SU-DHL-6 (cell line): ENCODE measurements around the gene PPP1CB.

Experiments used
- H2AFZ ChIP-seq: fragments of 200-600 bp; sonication (generic); 2 replicates; pipeline ENCODE4 v1.6.1; 2014; ENCODE audit warnings: low read depth, mild to moderate bottlenecking, moderate library complexity, mixed read lengths, antibody characterized with exemption, low read length; ENCODE audit not compliant: severe bottlenecking
- H3F3A ChIP-seq: fragments of 200-600 bp; shearing (Covaris generic); 2 replicates; pipeline ENCODE4 v1.6.0; 2016; ENCODE audit warnings: antibody characterized with exemption, mild to moderate bottlenecking; ENCODE audit not compliant: insufficient read depth
- H3K27ac ChIP-seq: fragments of 200-600 bp; sonication (generic); 2 replicates; pipeline ENCODE4 v1.5.1; 2016; ENCODE audit warnings: low read depth, mild to moderate bottlenecking, low read length, moderate library complexity, mixed read lengths
- H3K27me3 ChIP-seq: fragments of 200-600 bp; sonication (generic), shearing (Covaris generic); 2 replicates; pipeline ENCODE4 v1.6.0; 2014; ENCODE audit warnings: mild to moderate bottlenecking, low read length
- H3K36me3 ChIP-seq: fragments of 200-600 bp; sonication (generic); 2 replicates; pipeline ENCODE4 v1.6.1; 2014; ENCODE audit warnings: mild to moderate bottlenecking, low read length, mixed read lengths
- H3K4me2 ChIP-seq: fragments of 300-600, 200-600 bp; shearing (Covaris generic), sonication (generic); 2 replicates; pipeline ENCODE4 v1.6.0; 2014; ENCODE audit warnings: low read length, low read depth, mild to moderate bottlenecking; ENCODE audit not compliant: poor library complexity, severe bottlenecking
- H3K4me3 ChIP-seq: fragments of 200-600 bp; sonication (generic); 2 replicates; pipeline ENCODE4 v1.5.1; 2014; ENCODE audit warnings: antibody characterized with exemption, low read length, mild to moderate bottlenecking, mixed read lengths; ENCODE audit not compliant: insufficient read depth, poor library complexity, severe bottlenecking
- H3K79me2 ChIP-seq: fragments of 200-600 bp; sonication (generic); 2 replicates; pipeline ENCODE4 v1.6.1; 2014; ENCODE audit warnings: mild to moderate bottlenecking, low read length, moderate library complexity; ENCODE audit not compliant: insufficient read depth
- H3K9ac ChIP-seq: fragments of 200-600 bp; sonication (generic); 2 replicates; pipeline ENCODE4 v1.7.0; 2014; ENCODE audit warnings: mild to moderate bottlenecking, low read length
- H3K9me2 ChIP-seq: fragments of 200-600 bp; sonication (generic); replicated peaks from 2 replicates; pipeline ENCODE4 v1.6.1; 2014; ENCODE audit warnings: low read length; ENCODE audit not compliant: insufficient read depth
- H3K9me3 ChIP-seq: fragments of 200-600 bp; sonication (generic); 2 replicates; pipeline ENCODE4 v1.6.1; 2014; ENCODE audit warnings: low read length, mixed read lengths; ENCODE audit not compliant: insufficient read depth
- H4K20me1 ChIP-seq: fragments of 200-600 bp; sonication (generic); 2 replicates; pipeline ENCODE4 v1.6.1; 2014; ENCODE audit warnings: low read depth, mild to moderate bottlenecking, antibody characterized with exemption, low read length, moderate library complexity, mixed read lengths
- EZH2phosphoT487 ChIP-seq: fragments of 200-600 bp; sonication (generic), shearing (Covaris generic); conservative IDR thresholded peaks from 2 replicates; pipeline ENCODE4 v1.6.1; 2018; ENCODE audit warnings: mild to moderate bottlenecking, antibody characterized with exemption, low read length, moderate library complexity, mixed read lengths
- TF ChIP-seq, protein P1 (sequence below): fragments of 200-600 bp; sonication (generic); IDR thresholded peaks from one replicate; pipeline ENCODE4 v1.5.1; 2017; ENCODE audit warnings: antibody characterized with exemption, mild to moderate bottlenecking, low read length, moderate library complexity; ENCODE audit not compliant: insufficient read depth, poor library complexity, severe bottlenecking

Gene PPP1CB

GRCh38 chr2:28751252-28751955, at the start of gene PPP1CB:
Gene PPP1CB, plus strand, starts transcription at chr2:28751830. Its CDS starts 295 bp downstream, at chr2:28752125.
- H4K20me1 ChIP-seq: peaks cover 19% of the 10 kb centered on the region; the same call in 1 of the 2 replicates
- H3F3A ChIP-seq: peaks cover 13% of the 10 kb centered on the region
- H3K36me3 ChIP-seq: no peaks in the 10 kb centered on the region; the same call in 1 of the 2 replicates
- H3K79me2 ChIP-seq: peaks cover 45% of the 10 kb centered on the region
- TF ChIP-seq, protein P1, sequence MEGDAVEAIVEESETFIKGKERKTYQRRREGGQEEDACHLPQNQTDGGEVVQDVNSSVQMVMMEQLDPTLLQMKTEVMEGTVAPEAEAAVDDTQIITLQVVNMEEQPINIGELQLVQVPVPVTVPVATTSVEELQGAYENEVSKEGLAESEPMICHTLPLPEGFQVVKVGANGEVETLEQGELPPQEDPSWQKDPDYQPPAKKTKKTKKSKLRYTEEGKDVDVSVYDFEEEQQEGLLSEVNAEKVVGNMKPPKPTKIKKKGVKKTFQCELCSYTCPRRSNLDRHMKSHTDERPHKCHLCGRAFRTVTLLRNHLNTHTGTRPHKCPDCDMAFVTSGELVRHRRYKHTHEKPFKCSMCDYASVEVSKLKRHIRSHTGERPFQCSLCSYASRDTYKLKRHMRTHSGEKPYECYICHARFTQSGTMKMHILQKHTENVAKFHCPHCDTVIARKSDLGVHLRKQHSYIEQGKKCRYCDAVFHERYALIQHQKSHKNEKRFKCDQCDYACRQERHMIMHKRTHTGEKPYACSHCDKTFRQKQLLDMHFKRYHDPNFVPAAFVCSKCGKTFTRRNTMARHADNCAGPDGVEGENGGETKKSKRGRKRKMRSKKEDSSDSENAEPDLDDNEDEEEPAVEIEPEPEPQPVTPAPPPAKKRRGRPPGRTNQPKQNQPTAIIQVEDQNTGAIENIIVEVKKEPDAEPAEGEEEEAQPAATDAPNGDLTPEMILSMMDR: no peak
- no peak for TF ChIP-seq EZH2phosphoT487
- peak within 1 kb of the TSS; percentile 91 for H2AFZ ChIP-seq
- peak within 1 kb of the TSS; percentile 82 for H3K27ac ChIP-seq
- no peaks in the 10 kb centered on the region for H3K27me3 ChIP-seq
- H3K9me2 ChIP-seq: no peaks in the 10 kb centered on the region
- H3K4me2 ChIP-seq: peak within 1 kb of the TSS; percentile 92
- H3K9me3 ChIP-seq: no peaks in the 10 kb centered on the region
- peak within 1 kb of the TSS; percentile 82 for H3K4me3 ChIP-seq
- H3K9ac ChIP-seq: peak within 1 kb of the TSS; percentile 98

GRCh38 chr2:28702415-28702861, 49.2 kb upstream of the PPP1CB start:
- no peaks in the 10 kb centered on the region for H3F3A ChIP-seq
- no peaks in the 10 kb centered on the region for H4K20me1 ChIP-seq
- H2AFZ ChIP-seq: no peak overlapping the region
- no peak for TF ChIP-seq EZH2phosphoT487
- H3K9ac ChIP-seq: no peak overlapping the region
- no peaks in the 10 kb centered on the region for H3K79me2 ChIP-seq
- no peaks in the 10 kb centered on the region for H3K9me2 ChIP-seq
- H3K27me3 ChIP-seq: no peaks in the 10 kb centered on the region
- no peak overlapping the region for H3K4me3 ChIP-seq
- no peaks in the 10 kb centered on the region for H3K36me3 ChIP-seq
- no peak overlapping the region for H3K27ac ChIP-seq
- H3K4me2 ChIP-seq: no peak overlapping the region
- no peaks in the 10 kb centered on the region for H3K9me3 ChIP-seq

DNA sequence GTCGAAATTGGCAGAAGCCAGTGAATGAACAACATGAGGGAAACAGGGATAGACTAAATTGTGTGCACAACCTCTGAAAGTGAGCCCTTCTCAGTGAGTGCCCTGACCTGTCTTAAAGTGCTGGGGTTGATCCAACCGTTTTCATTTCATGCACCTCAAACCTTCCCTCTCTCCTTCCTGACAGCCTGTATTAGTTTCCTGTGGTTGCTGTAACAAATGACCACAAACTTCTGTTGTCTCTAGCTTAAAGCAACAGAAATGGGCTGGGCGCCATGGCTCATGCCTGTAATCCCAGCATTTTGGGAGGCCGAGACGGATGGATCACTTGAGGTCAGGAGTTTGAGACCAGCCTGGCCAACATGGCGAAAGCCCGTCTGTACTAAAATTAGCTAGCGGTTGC, 48.8 kb upstream of the PPP1CB start:
- no peaks in the 10 kb centered on the region for H3K36me3 ChIP-seq
- H3K27me3 ChIP-seq: no peaks in the 10 kb centered on the region
- H3K27ac ChIP-seq: no peak overlapping the region
- no peaks in the 10 kb centered on the region for H3K79me2 ChIP-seq
- H3K4me3 ChIP-seq: no peak overlapping the region
- no peaks in the 10 kb centered on the region for H3F3A ChIP-seq
- no peak overlapping the region for H3K4me2 ChIP-seq
- no peak overlapping the region for H2AFZ ChIP-seq
- no peaks in the 10 kb centered on the region for H3K9me3 ChIP-seq
- no peak for TF ChIP-seq EZH2phosphoT487
- TF ChIP-seq, protein P1: no peak
- no peaks in the 10 kb centered on the region for H4K20me1 ChIP-seq
- no peak overlapping the region for H3K9ac ChIP-seq
- H3K9me2 ChIP-seq: no peaks in the 10 kb centered on the region

GRCh38 chr2:28704621-28705020, 47.0 kb upstream of the PPP1CB start:
- H3F3A ChIP-seq: no peaks in the 10 kb centered on the region
- no peaks in the 10 kb centered on the region for H3K27me3 ChIP-seq
- no peaks in the 10 kb centered on the region for H3K36me3 ChIP-seq
- H3K9me3 ChIP-seq: no peaks in the 10 kb centered on the region
- H3K4me2 ChIP-seq: no peak overlapping the region
- no peak overlapping the region for H2AFZ ChIP-seq
- H3K9me2 ChIP-seq: no peaks in the 10 kb centered on the region
- no peaks in the 10 kb centered on the region for H3K79me2 ChIP-seq
- H3K27ac ChIP-seq: no peak overlapping the region
- no peak overlapping the region for H3K4me3 ChIP-seq
- H4K20me1 ChIP-seq: no peaks in the 10 kb centered on the region
- TF ChIP-seq, protein P1: no peak
- no peak for TF ChIP-seq EZH2phosphoT487
- no peak overlapping the region for H3K9ac ChIP-seq
